Astrocyte of the cerebellum (primary cell): ENCODE results near the gene RNPEP.

ENCODE experiments used
- DNase-seq: peaks from one replicate; pipeline ENCODE4 v3.0.0-alpha.2; 2011; ENCODE audit warnings: low read depth
- H3K4me3 ChIP-seq: 2 replicates; pipeline ENCODE4 v1.5.1; 2011; ENCODE audit warnings: mild to moderate bottlenecking, low read depth, low read length, moderate library complexity
- in situ Hi-C: cut with HindIII; loops from 2 replicates; pipeline ENCODE4 v1.10.0; 2017; ENCODE audit warnings: low sequenced_read_pairs
- TF ChIP-seq, protein P1 (sequence below): IDR thresholded peaks from 2 replicates; pipeline ENCODE4 v1.5.1; 2012; ENCODE audit warnings: low read length, low read depth, moderate library complexity, mild to moderate bottlenecking; ENCODE audit errors: missing control alignments

Gene RNPEP

DNA sequence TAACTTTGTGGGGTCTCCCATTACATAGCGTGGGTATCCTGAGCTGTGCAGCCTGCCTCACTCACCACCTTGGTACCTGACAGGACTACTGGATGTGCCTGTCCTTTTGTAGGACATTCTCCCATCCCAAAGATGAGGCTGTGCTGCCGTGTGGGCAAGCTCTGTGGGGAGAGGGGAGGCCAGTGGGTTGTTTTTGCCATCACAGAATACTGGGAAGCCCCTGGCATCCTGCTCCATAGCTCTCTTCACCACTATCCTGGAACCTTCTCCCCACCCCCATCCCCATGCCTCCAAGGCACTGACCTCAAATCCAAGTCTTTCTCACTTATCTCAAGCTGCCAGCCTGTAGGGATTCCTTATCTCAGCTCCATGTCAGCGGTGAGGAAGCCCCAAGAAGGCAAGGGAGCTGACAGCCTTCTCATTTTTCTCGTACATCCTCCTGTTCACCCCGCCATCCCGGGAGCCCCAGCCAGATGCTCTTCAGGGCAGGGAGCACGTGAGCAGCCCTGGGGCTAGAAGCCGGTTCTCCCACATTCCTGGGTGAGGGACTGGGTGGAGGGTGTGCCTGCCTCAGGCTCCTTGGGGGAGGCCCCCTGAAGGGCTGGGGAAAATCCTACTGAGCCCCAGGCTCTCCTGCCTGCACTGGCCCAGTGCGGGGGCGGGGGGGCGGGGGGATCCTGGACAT lies 25.5 kb downstream of the RNPEP start:
- in situ Hi-C loops, result loop anchor here (10.0 kb wide), 1 partner anchor 97 kb away; no protein-coding TSS in a partner anchor
- DNase-seq, result no peak
- TF ChIP-seq, protein P1, sequence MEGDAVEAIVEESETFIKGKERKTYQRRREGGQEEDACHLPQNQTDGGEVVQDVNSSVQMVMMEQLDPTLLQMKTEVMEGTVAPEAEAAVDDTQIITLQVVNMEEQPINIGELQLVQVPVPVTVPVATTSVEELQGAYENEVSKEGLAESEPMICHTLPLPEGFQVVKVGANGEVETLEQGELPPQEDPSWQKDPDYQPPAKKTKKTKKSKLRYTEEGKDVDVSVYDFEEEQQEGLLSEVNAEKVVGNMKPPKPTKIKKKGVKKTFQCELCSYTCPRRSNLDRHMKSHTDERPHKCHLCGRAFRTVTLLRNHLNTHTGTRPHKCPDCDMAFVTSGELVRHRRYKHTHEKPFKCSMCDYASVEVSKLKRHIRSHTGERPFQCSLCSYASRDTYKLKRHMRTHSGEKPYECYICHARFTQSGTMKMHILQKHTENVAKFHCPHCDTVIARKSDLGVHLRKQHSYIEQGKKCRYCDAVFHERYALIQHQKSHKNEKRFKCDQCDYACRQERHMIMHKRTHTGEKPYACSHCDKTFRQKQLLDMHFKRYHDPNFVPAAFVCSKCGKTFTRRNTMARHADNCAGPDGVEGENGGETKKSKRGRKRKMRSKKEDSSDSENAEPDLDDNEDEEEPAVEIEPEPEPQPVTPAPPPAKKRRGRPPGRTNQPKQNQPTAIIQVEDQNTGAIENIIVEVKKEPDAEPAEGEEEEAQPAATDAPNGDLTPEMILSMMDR, result no peak
- H3K4me3 ChIP-seq, result no peak overlapping the region

DNA sequence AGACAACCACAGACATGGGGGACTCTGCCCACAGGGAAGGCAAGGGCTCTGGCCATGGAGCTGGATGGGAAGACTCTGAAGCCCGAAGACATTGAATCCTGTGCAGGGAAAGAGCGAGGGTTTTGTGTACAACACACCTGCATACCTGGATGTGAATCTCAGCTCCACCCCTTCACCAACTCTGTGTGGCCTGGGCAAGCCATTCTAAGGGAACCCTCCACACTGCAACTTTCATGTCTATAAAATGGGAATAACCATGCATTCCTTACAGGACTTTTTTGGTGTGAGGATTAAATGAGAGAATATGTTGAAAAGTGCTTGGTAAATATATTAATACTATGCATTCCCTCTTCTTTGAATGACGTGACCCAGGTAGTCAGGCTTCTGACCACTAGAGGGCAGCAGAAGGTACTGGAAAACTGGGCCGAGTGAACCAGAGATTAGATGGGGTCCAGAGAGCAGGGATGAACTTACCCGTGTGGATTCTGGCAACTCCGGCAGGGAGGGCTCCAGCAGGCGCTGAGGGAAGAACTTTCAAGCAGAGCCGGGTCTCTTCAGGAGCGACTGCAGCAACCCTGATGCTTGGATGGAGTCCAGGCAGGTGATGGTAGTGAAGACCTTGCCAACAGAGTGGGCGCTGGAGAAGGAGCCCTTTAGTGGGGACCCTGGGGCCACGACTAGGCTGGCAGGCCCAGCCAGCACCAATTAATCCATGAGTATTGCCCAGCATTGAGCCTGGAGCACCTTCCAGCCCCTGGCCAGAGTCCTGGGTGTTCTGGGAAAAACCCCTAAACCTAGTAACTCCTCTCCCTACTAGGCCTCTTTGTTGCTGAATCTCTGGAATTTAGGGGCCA lies 27.1 kb downstream of the RNPEP start:
- DNase-seq, result peak; percentile 59
- TF ChIP-seq, protein P1, result peak; percentile 87

DNA sequence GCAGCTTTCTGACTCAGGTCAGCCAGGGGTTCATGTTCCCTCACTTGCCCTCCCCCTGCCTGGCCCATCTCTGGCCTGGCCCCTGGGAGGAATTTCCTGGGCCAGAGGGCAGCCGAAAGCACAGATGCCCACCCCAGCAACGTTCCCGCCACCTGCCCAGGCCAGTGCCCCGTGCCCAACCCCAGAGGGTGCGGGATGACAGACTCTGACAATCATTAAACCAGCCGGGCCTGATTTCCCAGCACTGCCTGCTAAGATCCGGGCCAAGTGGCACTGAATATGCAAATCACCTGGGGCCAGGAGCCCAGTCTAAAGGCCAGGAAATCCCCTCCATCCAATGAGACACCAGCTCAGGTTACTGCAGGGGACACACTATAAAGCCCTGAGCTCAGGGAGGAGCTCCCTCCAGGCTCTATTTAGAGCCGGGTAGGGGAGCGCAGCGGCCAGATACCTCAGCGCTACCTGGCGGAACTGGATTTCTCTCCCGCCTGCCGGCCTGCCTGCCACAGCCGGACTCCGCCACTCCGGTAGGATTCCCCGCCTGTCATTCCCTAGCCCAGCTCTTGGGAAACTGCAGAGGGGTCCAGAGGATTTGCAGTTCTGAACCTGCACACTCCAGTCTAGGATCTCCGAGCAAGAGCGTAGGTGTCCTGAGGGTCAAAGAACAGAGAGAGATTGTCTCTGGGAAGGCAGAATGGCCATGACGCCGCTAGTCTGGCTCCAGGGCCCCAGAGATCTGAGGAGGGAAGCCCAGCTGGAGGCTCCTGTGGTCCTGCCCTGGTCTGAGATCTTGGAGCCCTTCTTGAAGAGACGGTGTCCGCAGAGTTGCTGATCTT lies 27.9 kb downstream of the RNPEP start, which contains the start of gene ELF3:
TSS of gene ELF3 (plus strand) at position 408 of the 836 bp plus-strand sequence. CDS start 550 bp downstream, outside the sequence.
- DNase-seq, result no peak
- TF ChIP-seq, protein P1, result no peak
- in situ Hi-C loops, result no loop called here
- H3K4me3 ChIP-seq, result no peak within 1 kb of the TSS

More for the DNA sequence above, 27.1 kb downstream of the RNPEP start:
- no peak overlapping the region for H3K4me3 ChIP-seq
- in situ Hi-C loops, result loop anchor here (10.0 kb wide), 1 partner anchor 95 kb away; no protein-coding TSS in a partner anchor

DNA sequence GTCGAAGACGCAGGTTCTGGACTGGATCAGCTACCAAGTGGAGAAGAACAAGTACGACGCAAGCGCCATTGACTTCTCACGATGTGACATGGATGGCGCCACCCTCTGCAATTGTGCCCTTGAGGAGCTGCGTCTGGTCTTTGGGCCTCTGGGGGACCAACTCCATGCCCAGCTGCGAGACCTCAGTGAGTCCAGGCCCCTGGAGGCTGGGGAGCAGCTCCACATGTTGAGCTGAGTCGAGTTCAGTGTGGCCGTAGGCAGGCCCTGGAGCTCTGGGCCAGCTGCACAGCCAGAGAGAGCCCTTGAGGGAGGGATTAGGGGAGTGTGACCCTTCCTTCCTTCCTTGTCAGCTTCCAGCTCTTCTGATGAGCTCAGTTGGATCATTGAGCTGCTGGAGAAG lies 29.5 kb downstream of the RNPEP start:
- H3K4me3 ChIP-seq, result no peak overlapping the region
- no peak for DNase-seq
- TF ChIP-seq, protein P1, result no peak
- in situ Hi-C loops, result no loop called here

DNA sequence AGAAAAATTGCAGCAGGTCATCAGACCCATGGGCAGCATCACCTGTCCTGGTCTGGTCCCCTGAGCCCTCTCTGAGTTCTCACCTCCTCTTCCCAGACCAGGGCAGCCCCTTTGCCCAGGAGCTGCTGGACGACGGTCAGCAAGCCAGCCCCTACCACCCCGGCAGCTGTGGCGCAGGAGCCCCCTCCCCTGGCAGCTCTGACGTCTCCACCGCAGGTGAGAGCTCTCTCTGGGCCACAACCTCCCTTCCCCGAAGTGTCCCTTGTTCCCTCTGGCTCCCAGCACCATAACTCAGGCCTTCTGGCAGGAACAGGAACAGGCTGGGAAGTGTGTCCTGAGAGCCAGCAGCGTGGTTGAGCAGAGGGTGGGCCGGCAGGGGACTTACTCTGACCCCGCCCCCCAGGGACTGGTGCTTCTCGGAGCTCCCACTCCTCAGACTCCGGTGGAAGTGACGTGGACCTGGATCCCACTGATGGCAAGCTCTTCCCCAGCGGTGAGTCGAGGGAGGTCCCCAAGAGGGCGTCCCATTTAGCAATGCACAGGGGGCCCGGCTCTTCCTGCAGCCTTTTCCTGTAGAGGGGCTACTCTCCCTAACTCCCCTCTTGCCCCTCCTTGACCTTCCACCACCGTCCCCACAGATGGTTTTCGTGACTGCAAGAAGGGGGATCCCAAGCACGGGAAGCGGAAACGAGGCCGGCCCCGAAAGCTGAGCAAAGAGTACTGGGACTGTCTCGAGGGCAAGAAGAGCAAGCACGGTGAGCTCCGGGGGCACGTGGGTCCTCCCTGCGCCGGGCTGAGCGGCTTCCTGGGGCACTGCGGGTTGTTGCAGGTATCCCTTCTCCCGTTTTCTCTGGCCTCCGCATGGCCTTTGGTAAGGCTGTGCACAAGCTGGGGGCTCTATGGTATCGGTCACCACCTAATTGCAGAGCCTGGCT lies 30.4 kb downstream of the RNPEP start:
- DNase-seq, result no peak
- TF ChIP-seq, protein P1, result no peak
- H3K4me3 ChIP-seq, result no peak overlapping the region
- in situ Hi-C loops, result no loop called here
